Measurements from ENCODE around the gene PEF1.
A peak's percentile ranks its signal among the peaks of the same experiment; 100 is the strongest.

The PEF1 gene

DNA sequence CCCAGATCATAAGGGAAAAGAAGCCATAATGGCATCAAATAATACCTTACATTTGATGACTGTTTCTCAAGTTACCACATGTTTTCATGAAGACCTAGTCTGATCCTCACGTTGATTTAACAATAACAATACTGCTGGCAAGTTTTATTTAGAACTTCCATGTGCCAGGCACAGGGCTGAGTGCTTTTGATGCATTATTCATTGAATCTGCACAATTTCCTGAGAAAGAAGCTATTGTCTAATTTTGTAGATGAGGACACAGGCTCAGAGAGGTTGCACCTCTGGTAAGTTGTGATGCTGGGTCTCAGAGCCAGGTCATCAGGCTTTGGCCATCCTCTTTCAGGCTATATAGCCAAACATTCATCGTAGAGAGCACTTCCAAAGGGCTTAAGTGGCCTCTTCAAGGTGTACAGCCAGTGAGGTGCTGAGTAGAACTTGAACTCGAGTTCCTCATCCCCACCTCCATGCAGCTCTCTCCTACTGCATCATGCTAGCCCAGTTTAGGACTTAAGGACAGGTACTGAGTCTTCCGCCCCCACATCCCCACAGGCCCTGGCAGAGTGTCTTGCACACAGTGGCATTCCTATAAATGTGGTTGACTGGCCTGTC is 8.3 kb upstream of the PEF1 start:
- DNase-seq: no peak

DNA sequence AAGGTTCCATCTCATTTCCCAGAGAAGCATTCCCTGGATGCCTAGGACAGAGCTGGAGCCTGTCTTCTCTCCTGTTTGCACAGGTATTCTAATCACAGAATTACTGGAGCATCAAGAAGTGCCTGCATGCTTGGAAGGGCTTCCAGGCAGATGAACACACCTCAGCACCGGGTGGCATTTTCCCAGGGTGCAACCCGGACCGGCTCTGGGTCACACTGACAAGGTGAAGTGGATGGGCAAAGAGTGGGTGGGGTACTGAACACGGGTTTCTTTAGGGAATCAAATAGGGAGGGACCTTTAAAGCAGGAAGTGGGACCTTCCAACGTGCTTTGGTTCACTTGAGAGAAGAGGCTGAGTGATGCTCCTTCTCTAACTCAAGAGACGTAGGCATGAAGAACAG is 7.1 kb upstream of the PEF1 start:
- no peak for DNase-seq

- no peak for DNase-seq
These were observed 6.4 kb upstream of the PEF1 start for GRCh38 chr1:31651089-31651420.

DNA sequence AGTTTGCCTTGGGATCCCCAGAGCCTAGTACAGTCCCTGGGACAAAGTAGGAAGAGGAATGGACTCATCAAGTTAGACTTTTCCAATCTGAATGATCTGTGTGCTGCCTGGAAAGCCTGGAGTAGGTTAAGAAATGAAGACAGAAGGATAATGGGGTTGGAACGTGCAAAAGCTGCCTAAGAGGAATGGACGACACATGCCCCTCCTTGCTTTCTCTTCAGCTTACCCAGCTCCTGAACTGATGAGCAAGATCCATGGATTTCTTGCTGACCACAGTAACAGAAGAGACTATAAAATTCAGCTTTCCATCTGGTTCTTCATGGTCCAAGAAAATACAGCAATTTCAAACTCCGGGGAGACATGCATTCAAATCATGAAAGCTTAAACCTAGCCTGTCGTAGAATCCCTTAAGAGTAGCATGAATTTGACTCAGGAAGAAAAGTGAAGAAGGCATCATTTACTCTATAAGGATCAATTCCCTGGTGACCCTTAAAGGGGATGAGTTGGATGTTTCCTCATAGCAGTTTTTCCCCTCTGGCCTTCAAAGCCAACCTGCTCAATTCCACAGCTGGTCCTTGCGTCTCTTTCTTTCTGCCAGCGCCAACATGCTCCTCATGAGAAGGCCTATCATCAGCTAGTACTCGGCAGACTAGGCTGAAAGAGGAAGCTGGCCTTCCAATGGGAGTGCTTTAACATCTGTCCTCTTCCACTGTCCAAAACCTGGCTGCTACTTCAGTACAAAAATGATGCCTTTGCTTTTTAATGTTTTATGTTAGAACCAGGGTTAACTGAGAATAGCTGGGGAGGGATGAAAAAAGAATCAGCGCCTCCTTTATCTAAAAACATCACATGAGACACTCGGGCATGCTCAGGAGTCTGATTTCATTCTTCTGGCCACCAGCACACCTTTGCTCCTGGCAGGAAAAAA is 5.7 kb upstream of the PEF1 start:
- DNase-seq: no peak

DNA sequence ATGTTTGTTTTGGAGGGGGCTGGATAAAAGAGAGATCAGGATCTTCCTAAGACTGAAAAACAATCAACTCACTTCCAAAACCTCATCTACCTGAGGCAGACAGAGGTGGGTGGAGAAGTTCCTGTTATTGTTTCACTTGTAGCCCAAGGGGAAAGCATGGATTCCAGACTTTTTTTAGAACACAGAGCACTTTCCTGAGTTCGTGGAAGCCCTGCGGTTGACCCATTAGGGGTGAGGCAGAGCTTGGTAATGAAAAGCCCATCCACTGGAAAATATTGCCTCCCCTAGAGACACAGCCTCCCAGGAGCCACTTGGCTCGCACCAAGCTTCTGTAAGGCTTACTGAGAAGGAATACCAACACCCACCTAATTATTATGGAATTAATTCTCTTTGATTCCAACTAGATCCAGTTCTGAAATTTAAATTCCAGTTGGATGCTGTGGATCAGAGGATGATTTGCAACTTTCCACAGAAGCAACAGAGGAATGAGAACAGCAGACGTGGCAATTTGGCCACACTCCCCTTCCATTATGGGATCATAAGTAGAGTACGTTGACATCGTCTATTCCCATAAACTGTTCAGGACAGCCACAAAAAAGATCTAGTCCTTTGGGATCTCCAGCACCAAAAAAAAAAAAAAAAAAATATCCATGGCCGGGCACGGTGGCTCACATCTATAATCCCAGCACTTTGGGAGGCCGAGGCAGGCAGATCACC is 4.1 kb upstream of the PEF1 start:
- no peak for DNase-seq

DNA sequence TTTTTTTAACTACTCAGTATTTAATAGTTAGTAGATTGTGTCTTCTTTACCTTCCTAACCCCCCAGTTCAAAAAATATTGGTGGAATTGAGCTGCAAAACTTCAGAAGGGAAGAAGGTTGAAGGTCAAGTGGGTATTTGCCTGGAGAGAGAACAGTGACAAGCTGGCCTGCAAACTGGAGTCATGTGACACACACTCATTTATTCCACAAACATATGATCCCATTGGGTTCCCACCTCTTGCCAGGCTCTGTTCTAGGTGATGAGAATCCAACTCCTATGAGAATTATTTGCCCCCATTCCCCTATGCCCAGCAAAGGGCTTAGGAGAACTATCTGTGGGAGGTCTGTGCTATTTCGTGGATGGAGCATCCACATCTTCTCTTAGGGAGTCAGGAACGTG is 3.5 kb upstream of the PEF1 start:
- no peak for DNase-seq

DNA sequence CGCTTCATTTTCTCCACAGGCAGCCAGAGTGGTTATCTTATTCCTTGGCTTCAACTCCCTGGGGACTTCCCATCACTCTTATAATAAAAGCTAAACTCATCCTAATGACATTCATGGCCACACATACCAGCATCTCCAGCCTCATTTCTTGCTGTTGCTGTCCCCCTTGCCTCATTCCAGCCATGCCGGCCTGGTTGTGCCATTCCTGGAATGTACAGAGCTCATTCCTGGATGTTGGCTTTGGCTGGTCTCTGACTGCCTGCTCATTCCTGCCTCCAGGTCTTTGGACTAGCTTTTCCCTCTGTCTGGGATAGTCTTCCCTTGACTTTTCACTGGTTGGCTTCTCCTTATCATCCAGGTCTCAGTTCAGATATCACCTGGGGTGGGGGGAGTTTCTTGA is 2.4 kb upstream of the PEF1 start:
- no peak for DNase-seq

DNA sequence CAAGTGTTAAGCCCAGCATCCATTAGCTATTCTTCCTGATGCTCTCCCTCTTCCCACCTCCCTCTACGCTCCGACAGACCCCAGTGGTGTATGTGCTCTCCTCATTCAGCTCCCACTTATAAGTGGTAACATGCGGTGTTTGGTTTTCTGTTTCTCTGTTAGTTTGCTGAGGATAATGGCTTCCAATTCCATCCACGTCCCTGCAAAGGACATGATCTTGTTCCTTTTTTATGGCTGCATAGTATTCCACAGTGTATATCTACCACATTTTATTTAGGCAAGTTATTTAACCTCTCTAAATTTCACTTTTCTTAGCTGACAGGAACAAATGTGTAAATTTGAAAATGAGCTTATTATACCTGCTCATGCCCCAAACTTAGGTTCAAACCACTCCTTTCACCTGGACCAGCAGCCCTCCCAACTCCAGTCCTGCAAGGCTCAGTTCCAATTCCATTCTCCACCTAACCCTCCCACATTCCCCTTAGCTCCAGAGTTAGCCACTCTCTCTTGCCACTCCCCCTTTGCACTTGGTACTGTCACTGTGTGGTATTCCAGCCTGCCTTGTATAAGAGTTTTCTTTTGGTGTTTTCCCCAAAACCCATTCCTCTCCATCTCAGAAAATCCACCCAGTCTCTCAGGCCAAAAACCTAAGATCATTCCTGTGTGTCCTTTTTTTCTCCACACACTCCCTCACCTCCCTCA is 1.7 kb upstream of the PEF1 start:
- DNase-seq: no peak

DNA sequence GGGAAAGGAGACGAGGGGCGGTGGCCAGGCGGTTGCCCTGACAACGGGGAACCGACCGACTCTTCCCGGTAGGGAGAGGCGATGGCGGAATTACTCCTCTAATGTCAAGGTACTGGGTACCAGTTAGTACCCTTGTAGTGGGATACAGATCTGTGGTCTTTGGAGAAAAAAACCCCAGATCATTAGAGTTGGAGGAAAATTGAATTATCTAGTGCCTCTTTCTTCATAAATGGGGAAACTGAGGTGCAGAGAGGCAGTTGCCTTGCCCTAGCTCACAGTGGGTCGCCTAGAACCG is 545 bp upstream of the PEF1 start:
- no peak for DNase-seq

- no peak for DNase-seq
These were observed 608 bp downstream of the PEF1 start for GRCh38 chr1:31643976-31644559.

- DNase-seq: no peak
These were observed 1.8 kb downstream of the PEF1 start for GRCh38 chr1:31642897-31643296.

- no peak for DNase-seq
These were observed 2.3 kb downstream of the PEF1 start for GRCh38 chr1:31642366-31642765.

DNA sequence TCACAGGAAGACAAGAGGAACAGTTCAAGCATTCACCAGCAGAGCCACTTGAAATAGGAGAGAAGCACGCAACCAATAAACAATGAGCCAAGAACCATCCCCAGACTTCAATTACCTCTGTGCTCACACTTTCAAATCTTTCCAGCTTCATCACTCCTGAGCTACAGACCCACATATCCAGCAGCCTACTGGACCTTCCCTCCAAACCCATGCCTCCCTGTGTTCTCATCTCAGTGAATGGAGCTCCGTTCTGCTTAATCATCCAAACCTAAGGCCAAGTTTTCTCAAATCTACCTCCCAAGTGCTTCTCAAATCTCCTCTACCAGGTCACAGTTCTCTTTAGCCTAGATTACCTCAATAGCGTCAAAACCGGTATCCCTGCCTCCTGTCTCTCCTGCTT is 3.7 kb downstream of the PEF1 start:
- DNase-seq: no peak

DNA sequence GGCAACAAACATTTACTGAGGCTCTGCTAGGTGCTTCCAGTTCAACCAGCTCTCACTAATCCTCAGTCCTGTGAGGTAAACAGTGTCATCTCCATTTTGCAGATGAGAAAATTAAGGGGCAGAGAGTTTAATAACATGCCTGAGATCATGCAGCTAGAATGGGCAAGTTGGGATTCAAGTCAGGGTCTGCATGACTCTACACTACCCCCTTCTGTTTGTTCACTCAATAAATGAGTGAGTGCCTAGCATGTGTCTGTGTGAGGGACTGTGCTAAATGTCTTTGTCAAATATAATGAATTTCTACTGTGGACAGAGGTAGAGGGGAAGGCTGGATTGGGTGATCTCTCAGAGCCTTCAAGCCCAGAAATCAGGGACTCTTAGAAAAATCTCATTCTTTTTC is 4.5 kb downstream of the PEF1 start:
- no peak for DNase-seq

GRCh38 chr1:31639543-31639942 is 5.1 kb downstream of the PEF1 start:
- no peak for DNase-seq

DNA sequence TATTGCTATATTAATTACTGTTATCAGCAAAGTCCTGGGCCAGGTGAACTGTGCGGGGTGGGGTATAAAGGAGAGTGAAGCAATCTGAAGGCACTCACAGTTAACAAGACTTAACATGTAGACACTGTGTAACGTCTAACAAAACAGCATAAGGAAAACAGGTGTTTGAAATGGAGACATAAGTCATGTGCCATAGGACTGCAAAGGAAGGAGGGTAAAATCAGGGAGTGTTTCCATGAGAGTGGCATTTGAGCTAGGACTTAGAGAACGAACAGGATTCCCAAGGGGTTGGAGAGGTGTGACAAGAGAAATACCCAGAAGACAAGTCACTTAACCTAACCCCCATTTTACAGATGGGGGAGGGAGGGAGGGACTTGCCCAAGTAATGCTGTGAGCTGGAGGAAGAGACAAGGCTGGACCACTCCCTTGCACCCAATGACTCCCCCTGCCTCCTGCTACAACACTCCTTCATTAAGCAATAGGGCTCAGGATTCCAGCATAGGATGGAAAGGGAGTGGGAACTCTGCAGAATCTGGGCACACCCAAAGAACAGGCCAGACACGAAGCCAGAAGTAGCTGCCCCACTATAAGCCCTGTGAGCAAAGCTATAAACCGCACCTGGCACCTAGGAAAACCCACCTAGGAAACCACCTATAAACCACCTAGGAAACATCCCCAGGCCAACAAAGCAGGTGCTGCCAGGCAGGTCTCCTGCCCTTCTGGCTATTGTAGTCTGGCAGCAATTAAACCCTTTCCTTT is 6.6 kb downstream of the PEF1 start:
- no peak for DNase-seq

GRCh38 chr1:31633117-31633516 is 11.6 kb downstream of the PEF1 start:
- DNase-seq: peak; percentile 13

- no peak for DNase-seq
These were observed 12.0 kb downstream of the PEF1 start for GRCh38 chr1:31632649-31633048.

DNA sequence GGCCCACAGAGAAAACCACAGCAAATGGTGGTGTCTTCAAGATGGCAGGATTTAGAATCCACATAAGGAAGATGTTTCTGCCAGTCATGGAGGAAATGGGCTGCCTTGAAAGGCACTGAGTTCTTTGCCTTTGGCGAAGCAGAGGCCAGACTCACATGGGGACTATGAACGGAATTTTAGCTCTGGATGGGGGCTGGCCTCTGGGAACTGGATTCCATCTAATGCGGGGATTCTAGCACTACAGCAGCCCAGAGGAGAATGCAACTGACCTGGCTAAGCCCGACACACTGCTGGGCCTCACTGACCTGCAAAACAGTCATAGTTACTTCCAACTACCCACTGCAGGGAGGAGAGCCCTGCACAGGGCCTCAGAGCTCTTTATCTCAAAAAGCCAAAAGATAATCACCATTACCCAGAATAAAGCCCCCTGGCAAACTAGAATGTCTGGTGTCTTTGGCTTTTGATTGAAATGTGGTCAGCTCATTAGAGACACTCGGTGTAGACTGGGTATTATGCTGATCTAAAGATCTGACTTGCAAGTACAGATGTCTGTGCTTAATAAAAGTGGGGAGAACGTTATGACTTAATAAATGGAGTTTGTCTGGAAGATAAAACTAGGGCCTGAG is 15.6 kb downstream of the PEF1 start:
- no peak for DNase-seq

GRCh38 chr1:31627930-31628559 is 16.6 kb downstream of the PEF1 start:
- DNase-seq: no peak

DNA sequence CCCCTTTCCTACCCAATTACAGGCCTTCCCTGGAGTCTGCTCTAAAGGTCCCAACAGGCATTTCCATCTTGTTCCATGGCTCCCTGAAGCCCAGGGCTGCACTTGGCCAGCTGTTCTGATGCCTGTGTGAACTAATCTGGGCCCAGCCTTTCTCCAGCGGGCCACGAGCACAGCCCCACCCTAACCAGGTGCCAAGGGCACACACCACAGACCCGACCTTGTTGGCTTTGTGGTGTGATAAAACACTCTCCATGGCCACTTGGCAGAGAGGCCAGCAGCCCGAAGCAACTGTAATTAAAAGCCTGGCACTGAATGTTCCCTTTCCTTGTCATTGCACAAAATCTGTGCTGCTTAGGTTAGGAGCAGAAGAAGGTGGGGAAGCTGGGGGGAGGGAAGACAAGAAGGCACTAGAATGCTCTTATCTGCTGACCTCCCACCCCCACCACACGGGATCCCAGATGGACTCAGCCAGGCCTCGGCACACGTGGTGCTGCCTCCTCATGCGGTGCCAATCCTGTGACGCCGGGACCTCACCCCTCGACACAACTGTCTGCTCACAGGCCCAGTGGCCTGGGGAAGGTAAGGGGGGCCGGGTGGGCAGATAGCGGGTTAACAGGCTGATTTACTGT is 17.3 kb downstream of the PEF1 start:
- no peak for DNase-seq
